Measurements from ENCODE around the gene TBCD.
A peak's percentile ranks its signal among the peaks of the same experiment; 100 is the strongest.

Gene TBCD

DNA sequence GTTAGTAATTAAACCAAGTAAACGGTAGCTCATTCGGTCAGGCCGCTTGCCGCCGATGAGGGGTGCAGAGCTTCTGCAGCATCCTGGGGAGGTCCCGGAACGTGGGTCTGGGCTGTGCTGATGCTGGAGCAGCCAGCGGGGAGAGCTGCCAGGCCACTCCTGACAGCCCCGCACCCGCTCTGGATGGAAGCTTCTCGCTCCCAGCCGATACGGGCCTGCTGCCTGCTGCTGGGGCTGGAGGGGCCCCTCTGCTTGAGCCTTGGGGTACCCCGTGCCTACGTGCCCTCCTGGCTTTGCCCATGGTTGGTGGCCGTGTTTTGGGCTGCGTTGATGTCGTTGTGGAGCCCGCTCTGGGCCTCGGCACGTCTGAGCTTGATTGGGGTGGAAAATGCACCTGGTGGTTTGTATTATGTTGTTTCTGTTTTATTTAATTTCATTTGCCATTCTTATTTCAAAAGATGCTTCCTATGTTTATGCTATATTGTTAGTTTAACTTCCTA lies 129.5 kb downstream of the TBCD start:
- 0 out of 2 replicates have a peak, but pooled peaks cover 2% of the 10 kb centered on the region for H3K4me1 ChIP-seq (ENCODE audit: control insufficient read depth, insufficient read depth, low read length)
- TF ChIP-seq ZSCAN30 (tag by site-specific recombination; IDR thresholded peaks at IDR 0.05): no peak
- TF ChIP-seq ZNF600 (tag by site-specific recombination; IDR thresholded peaks at IDR 0.05): peak; percentile 47
- peaks cover 0 to 11% of the 10 kb centered on the region in 2 experiments; a peak in 1 of 3 replicates for H3K36me3 ChIP-seq (ENCODE audit: control insufficient read depth in 2 of 2, insufficient read depth in 1 of 2, low read length in 2 of 2)
- ChIA-PET POLR2A (no interaction called here), CTCF (interaction anchor here (0.6 to 0.8 kb wide), 3 partner anchors 10 to 1960 kb away, joined by 3 to 4 read pairs (median 3); no protein-coding TSS in a partner anchor)
- no peaks in the 10 kb centered on the region for H3K9me3 ChIP-seq (ENCODE audit: control insufficient read depth, insufficient read depth, low read depth, low read length)
- H3K4me3 ChIP-seq (ENCODE audit: low read depth, low read length): no peak overlapping the region
- H3K27ac ChIP-seq (ENCODE audit: extremely low read depth, low read depth, low read length): no peak overlapping the region

DNA sequence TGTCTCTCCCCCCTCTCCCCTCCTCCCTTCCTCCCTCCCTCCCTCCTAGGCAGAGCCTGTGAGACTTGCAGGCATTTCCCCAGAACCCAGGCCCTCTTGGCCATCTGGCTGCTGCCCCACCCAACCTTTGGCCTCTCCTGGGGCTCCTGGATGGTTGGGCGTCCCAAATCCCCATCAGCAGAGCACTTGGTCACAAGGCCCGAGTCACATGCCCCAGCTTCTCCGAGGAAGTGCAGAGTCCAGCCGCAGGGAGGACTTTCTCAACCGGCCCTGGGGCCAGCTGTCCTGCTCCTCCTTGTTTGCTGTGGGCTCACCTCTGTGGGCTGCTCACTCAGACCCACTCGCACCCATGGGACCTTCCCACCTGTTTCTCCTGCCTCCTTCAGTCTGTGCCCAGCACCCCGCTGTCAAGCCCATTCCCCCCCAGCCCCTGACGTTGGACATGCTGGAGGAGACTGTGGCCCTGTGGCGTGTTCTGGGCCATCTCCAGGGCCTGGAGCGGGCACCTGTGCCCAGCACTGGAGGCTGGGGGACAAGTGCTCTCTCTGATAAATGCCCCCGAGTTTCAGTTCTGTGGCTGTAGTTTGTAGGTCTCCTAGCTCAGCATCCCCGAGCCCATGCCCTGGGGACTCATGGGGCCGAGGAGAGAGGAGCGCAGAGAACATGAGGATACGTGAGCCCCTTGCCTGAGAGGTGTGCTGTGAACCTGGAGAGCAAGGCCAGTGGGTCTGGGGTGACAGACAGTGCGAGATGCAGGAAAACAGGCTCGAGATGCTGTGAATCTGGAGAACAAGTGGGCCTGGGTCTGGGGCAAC lies 130.2 kb downstream of the TBCD start:
- H3K27ac ChIP-seq (ENCODE audit: extremely low read depth, low read depth, low read length): no peak overlapping the region
- CTCF ChIA-PET: interaction anchor here (0.6 to 0.7 kb wide), 3 partner anchors 84 to 1961 kb away, joined by 3 read pairs; no protein-coding TSS in a partner anchor
- POLR2A ChIA-PET: no interaction called here
- H3K9me3 ChIP-seq (ENCODE audit: control insufficient read depth, insufficient read depth, low read depth, low read length): no peaks in the 10 kb centered on the region
- H3K36me3 ChIP-seq (ENCODE audit: control insufficient read depth in 2 of 2, insufficient read depth in 1 of 2, low read length in 2 of 2): peaks cover 0 to 14% of the 10 kb centered on the region in 2 experiments; a peak in 1 of 3 replicates
- H3K4me3 ChIP-seq (ENCODE audit: low read depth, low read length): no peak overlapping the region
- H3K4me1 ChIP-seq (ENCODE audit: control insufficient read depth, insufficient read depth, low read length): no peaks in the 10 kb centered on the region
- TF ChIP-seq ZNF112 (tag by site-specific recombination; IDR thresholded peaks at IDR 0.05): no peak
- no peak for TF ChIP-seq ZNF157 (tag by site-specific recombination; IDR thresholded peaks at IDR 0.05)
- TF ChIP-seq ZNF292 (tag by site-specific recombination; IDR thresholded peaks at IDR 0.05; ENCODE audit: borderline replicate concordance, low read depth): no peak
- no peak for TF ChIP-seq ZBTB21 (tag by site-specific recombination; IDR thresholded peaks at IDR 0.05)
- no peak for TF ChIP-seq ZNF426 (tag by site-specific recombination; IDR thresholded peaks at IDR 0.05)
- TF ChIP-seq, protein P1, sequence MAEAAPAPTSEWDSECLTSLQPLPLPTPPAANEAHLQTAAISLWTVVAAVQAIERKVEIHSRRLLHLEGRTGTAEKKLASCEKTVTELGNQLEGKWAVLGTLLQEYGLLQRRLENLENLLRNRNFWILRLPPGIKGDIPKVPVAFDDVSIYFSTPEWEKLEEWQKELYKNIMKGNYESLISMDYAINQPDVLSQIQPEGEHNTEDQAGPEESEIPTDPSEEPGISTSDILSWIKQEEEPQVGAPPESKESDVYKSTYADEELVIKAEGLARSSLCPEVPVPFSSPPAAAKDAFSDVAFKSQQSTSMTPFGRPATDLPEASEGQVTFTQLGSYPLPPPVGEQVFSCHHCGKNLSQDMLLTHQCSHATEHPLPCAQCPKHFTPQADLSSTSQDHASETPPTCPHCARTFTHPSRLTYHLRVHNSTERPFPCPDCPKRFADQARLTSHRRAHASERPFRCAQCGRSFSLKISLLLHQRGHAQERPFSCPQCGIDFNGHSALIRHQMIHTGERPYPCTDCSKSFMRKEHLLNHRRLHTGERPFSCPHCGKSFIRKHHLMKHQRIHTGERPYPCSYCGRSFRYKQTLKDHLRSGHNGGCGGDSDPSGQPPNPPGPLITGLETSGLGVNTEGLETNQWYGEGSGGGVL (tag by site-specific recombination; IDR thresholded peaks at IDR 0.05): peak; percentile 41
- TF ChIP-seq ZNF658 (tag by site-specific recombination; IDR thresholded peaks at IDR 0.05): no peak

DNA sequence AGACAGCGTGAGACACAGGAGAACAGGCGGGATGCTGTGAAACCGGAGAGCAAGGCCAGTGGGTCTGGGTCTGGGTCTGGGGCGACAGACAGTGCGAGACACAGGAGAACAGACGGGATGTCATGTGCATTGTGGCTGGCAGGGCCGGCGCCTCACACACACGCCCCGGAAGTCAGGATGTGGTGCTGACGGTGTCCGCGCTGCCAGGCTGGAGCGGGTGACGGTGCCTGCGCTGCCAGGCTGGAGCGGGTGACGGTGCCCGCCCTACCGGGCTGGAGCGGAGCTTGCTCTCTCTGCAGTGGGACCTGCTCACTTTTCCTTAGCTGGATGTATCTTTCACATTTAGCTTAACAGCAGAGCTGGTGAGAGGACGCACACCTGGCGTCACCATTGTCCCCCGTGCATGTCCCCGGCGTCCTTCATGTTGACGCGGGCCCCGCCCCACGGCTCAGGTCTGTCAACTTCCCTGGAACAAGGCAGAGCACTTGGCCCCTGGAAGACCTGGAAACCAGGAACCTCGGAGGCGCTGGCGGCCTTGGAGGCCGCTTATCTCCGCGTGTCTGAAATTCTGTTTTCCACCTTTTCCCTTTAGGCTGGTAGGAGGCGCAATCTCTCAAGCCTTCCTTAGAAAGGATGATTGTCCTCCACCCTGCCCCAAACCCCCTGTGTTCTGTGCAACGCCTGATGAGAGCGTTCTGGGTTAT lies 131.0 kb downstream of the TBCD start:
- H3K4me1 ChIP-seq (ENCODE audit: control insufficient read depth, insufficient read depth, low read length): no peaks in the 10 kb centered on the region
- H3K36me3 ChIP-seq (ENCODE audit: control insufficient read depth in 2 of 2, insufficient read depth in 1 of 2, low read length in 2 of 2): peaks cover 0 to 16% of the 10 kb centered on the region in 2 experiments; a peak in 1 of 3 replicates
- TF ChIP-seq, protein P2, sequence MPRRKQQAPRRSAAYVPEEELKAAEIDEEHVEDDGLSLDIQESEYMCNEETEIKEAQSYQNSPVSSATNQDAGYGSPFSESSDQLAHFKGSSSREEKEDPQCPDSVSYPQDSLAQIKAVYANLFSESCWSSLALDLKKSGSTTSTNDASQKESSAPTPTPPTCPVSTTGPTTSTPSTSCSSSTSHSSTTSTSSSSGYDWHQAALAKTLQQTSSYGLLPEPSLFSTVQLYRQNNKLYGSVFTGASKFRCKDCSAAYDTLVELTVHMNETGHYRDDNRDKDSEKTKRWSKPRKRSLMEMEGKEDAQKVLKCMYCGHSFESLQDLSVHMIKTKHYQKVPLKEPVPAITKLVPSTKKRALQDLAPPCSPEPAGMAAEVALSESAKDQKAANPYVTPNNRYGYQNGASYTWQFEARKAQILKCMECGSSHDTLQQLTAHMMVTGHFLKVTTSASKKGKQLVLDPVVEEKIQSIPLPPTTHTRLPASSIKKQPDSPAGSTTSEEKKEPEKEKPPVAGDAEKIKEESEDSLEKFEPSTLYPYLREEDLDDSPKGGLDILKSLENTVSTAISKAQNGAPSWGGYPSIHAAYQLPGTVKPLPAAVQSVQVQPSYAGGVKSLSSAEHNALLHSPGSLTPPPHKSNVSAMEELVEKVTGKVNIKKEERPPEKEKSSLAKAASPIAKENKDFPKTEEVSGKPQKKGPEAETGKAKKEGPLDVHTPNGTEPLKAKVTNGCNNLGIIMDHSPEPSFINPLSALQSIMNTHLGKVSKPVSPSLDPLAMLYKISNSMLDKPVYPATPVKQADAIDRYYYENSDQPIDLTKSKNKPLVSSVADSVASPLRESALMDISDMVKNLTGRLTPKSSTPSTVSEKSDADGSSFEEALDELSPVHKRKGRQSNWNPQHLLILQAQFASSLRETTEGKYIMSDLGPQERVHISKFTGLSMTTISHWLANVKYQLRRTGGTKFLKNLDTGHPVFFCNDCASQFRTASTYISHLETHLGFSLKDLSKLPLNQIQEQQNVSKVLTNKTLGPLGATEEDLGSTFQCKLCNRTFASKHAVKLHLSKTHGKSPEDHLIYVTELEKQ (tag by site-specific recombination; IDR thresholded peaks at IDR 0.05; ENCODE audit: borderline replicate concordance): no peak
- TF ChIP-seq ZNF16 (tag by site-specific recombination; IDR thresholded peaks at IDR 0.05; ENCODE audit: low read depth): no peak
- no peak for TF ChIP-seq ZNF169 (tag by site-specific recombination; IDR thresholded peaks at IDR 0.05)
- no peak for TF ChIP-seq ZNF404 (tag by site-specific recombination; IDR thresholded peaks at IDR 0.05)
- POLR2A ChIA-PET: interaction anchor here (1.5 kb wide), 1 partner anchor 19 kb away, joined by 3 read pairs; no protein-coding TSS in a partner anchor
- no peaks in the 10 kb centered on the region for H3K9me3 ChIP-seq (ENCODE audit: control insufficient read depth, insufficient read depth, low read depth, low read length)
- CTCF ChIA-PET: no interaction called here
- no peak overlapping the region for H3K27ac ChIP-seq (ENCODE audit: extremely low read depth, low read depth, low read length)
- no peak overlapping the region for H3K4me3 ChIP-seq (ENCODE audit: low read depth, low read length)

Data from HEK293 (cell line).